ENCODE results near the gene PIWIL1. TPM values are rescaled to one million over a fixed set of nuclear protein-coding genes. Genes with fewer than 3 reads are reported as not detected.

The PIWIL1 gene
- total and polyA plus RNA-seq, 2 donors from 2014 or later: 0.15 to 0.31 TPM

GRCh38 chr12:130401703-130402102 is 64.0 kb downstream of the PIWIL1 start:
- Histone ChIP-seq H3K9me3 (ENCODE audit: control insufficient read depth in 2 of 3, insufficient read depth in 1 of 3, low read length in 3 of 3) (no peaks in the 10 kb centered on the region), H3K4me1 (ENCODE audit: control insufficient read depth in 2 of 3, insufficient read depth in 2 of 3, low read depth in 1 of 3, low read length in 3 of 3) (no peaks in the 10 kb centered on the region), H3K27me3 (ENCODE audit: control insufficient read depth, insufficient read depth, low read length) (no peaks in the 10 kb centered on the region), H3K36me3 (ENCODE audit: control insufficient read depth in 2 of 3, insufficient read depth in 3 of 3, low read length in 3 of 3) (no peaks in the 10 kb centered on the region), H3K27ac (ENCODE audit: low read depth in 2 of 2, low read length in 2 of 2) (no peak overlapping the region), H3K4me3 (ENCODE audit: low read length in 3 of 3) (no peak overlapping the region), H3K9ac (ENCODE audit: low read length in 3 of 3) (no peak overlapping the region)
- intact Hi-C loops (cut with DNase I): no loop called here
- FAIRE-seq (no peak), DNase-seq (peak in 3 of 5 donors; percentile 22 to 50 (median 25))
- TF ChIP-seq CTCF (IDR thresholded peaks at IDR 0.05; ENCODE audit: borderline replicate concordance, extremely low read depth, insufficient read depth): no peak

- no peak overlapping the region for H3K4me3 ChIP-seq (ENCODE audit: low read length in 3 of 3)
- H3K9me3 ChIP-seq (ENCODE audit: control insufficient read depth in 2 of 3, insufficient read depth in 1 of 3, low read length in 3 of 3): no peaks in the 10 kb centered on the region
- no peaks in the 10 kb centered on the region for H3K27me3 ChIP-seq (ENCODE audit: control insufficient read depth, insufficient read depth, low read length)
- no peaks in the 10 kb centered on the region for H3K4me1 ChIP-seq (ENCODE audit: control insufficient read depth in 2 of 3, insufficient read depth in 2 of 3, low read depth in 1 of 3, low read length in 3 of 3)
- TF ChIP-seq CTCF (IDR thresholded peaks at IDR 0.05; ENCODE audit: borderline replicate concordance, extremely low read depth, insufficient read depth): no peak
- FAIRE-seq (no peak), DNase-seq (no peak)
- no peak overlapping the region for H3K27ac ChIP-seq (ENCODE audit: low read depth in 2 of 2, low read length in 2 of 2)
- intact Hi-C loops (cut with DNase I): no loop called here
- no peak overlapping the region for H3K9ac ChIP-seq (ENCODE audit: low read length in 3 of 3)
- peaks cover 0 to 2% (median 0%) of the 10 kb centered on the region in 3 donors for H3K36me3 ChIP-seq (ENCODE audit: control insufficient read depth in 2 of 3, insufficient read depth in 3 of 3, low read length in 3 of 3)
Observed at GRCh38 chr12:130405332-130405731, 67.6 kb downstream of the PIWIL1 start.

- Histone ChIP-seq H3K9me3 (ENCODE audit: control insufficient read depth in 2 of 3, insufficient read depth in 1 of 3, low read length in 3 of 3) (no peaks in the 10 kb centered on the region), H3K9ac (ENCODE audit: low read length in 3 of 3) (no peak overlapping the region), H3K27ac (ENCODE audit: low read depth in 2 of 2, low read length in 2 of 2) (no peak overlapping the region), H3K36me3 (ENCODE audit: control insufficient read depth in 2 of 3, insufficient read depth in 3 of 3, low read length in 3 of 3) (peaks cover 0 to 4% (median 0%) of the 10 kb centered on the region in 3 donors), H3K27me3 (ENCODE audit: control insufficient read depth, insufficient read depth, low read length) (no peaks in the 10 kb centered on the region), H3K4me1 (ENCODE audit: control insufficient read depth in 2 of 3, insufficient read depth in 2 of 3, low read depth in 1 of 3, low read length in 3 of 3) (no peaks in the 10 kb centered on the region), H3K4me3 (ENCODE audit: low read length in 3 of 3) (no peak overlapping the region)
- no peak for DNase-seq
- no peak for FAIRE-seq
- no peak for TF ChIP-seq CTCF (IDR thresholded peaks at IDR 0.05; ENCODE audit: borderline replicate concordance, extremely low read depth, insufficient read depth)
- intact Hi-C loops (cut with DNase I): no loop called here
Observed at GRCh38 chr12:130412384-130412783, 74.7 kb downstream of the PIWIL1 start.

GRCh38 chr12:130413909-130414308 is 76.2 kb downstream of the PIWIL1 start:
- no peaks in the 10 kb centered on the region for H3K9me3 ChIP-seq (ENCODE audit: control insufficient read depth in 2 of 3, insufficient read depth in 1 of 3, low read length in 3 of 3)
- H3K36me3 ChIP-seq (ENCODE audit: control insufficient read depth in 2 of 3, insufficient read depth in 3 of 3, low read length in 3 of 3): peaks cover 0 to 2% (median 0%) of the 10 kb centered on the region in 3 donors
- H3K4me1 ChIP-seq (ENCODE audit: control insufficient read depth in 2 of 3, insufficient read depth in 2 of 3, low read depth in 1 of 3, low read length in 3 of 3): no peaks in the 10 kb centered on the region
- no peak overlapping the region for H3K4me3 ChIP-seq (ENCODE audit: low read length in 3 of 3)
- intact Hi-C loops (cut with DNase I): no loop called here
- H3K27ac ChIP-seq (ENCODE audit: low read depth in 2 of 2, low read length in 2 of 2): no peak overlapping the region
- H3K9ac ChIP-seq (ENCODE audit: low read length in 3 of 3): no peak overlapping the region
- TF ChIP-seq CTCF (IDR thresholded peaks at IDR 0.05; ENCODE audit: borderline replicate concordance, extremely low read depth, insufficient read depth): no peak
- FAIRE-seq (no peak), DNase-seq (no peak)
- H3K27me3 ChIP-seq (ENCODE audit: control insufficient read depth, insufficient read depth, low read length): no peaks in the 10 kb centered on the region
